HepG2 (cell line): Measurements from ENCODE around the gene NDEL1.

Experiments
- GLI4 ChIP-seq: sonication (generic); formaldehyde crosslinking; IDR thresholded peaks from 2 replicates; pipeline ENCODE4 v1.5.1; 2020; ENCODE audit warnings: missing genetic modification reagents, mild to moderate bottlenecking, moderate library complexity, borderline replicate concordance
- KAT2B ChIP-seq: fragments of 150-350 bp; IDR thresholded peaks from 2 replicates; pipeline ENCODE4 v1.6.1; 2014; ENCODE audit warnings: low read depth, low read length, borderline replicate concordance

GRCh38 chr17:8418471-8418870 is 17.2 kb upstream of the NDEL1 start:
- TF ChIP-seq GLI4 (CRISPR knock-in tag) (no peak), KAT2B (no peak)
